Forelimb muscle (tissue), 1 donor: ENCODE data around the gene ARHGAP23. TPM values are rescaled to one million over a fixed set of nuclear protein-coding genes. Genes with fewer than 3 reads are reported as not detected.
"Not testable (repeated sequence)": the region's sequence is repeated elsewhere in the genome, so short reads cannot be mapped to it uniquely, and the experiment has no call there.

Experiments
- DNase-seq: peaks from one replicate; pipeline ENCODE4 v3.0.0-alpha.2; 2013; ENCODE audit warnings: low read depth
- polyA plus RNA-seq: library from polyadenylated mRNA; unstranded; fragments of 120-200 nt; gene quantifications from one replicate; pipeline ENCODE4 v1.2.1, GENCODE V29; 2013; ENCODE audit not compliant: insufficient read length

The ARHGAP23 gene
- polyA plus RNA-seq, 1 donor = 25.1 TPM

DNA sequence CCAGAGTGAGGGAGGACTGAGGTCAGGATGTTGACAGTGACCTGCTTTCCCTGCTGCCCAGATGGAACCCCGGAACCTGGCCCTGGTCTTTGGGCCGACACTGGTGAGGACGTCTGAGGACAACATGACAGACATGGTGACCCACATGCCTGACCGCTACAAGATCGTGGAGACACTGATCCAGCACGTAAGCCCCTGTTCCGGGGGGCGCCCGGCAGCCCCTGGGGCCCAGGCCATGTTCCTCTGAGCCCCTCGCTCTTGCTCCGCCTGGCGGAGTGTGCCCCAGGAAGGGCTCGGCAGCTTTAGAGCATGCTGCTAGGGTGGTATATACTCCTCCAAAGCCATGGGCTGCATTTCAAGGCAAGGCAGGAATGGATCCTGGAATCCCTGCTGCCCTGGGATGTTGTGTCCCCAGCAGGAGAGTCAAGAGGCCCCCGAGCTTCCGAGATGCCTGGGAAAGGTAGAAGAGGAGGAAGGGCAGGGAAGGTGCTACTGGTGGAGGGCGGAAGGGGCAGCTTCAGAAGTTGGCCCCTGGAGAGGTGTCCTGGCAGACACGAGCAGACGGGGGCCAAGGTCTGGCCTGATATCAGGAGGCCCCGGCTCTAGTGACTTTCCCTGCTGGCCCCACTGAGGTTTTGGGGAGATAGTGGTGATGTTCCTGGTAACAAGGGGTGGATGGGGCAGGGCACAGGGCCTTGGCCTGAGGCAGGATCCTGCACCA, 63.2 kb downstream of the ARHGAP23 start:
- DNase-seq = not testable (repeated sequence)

DNA sequence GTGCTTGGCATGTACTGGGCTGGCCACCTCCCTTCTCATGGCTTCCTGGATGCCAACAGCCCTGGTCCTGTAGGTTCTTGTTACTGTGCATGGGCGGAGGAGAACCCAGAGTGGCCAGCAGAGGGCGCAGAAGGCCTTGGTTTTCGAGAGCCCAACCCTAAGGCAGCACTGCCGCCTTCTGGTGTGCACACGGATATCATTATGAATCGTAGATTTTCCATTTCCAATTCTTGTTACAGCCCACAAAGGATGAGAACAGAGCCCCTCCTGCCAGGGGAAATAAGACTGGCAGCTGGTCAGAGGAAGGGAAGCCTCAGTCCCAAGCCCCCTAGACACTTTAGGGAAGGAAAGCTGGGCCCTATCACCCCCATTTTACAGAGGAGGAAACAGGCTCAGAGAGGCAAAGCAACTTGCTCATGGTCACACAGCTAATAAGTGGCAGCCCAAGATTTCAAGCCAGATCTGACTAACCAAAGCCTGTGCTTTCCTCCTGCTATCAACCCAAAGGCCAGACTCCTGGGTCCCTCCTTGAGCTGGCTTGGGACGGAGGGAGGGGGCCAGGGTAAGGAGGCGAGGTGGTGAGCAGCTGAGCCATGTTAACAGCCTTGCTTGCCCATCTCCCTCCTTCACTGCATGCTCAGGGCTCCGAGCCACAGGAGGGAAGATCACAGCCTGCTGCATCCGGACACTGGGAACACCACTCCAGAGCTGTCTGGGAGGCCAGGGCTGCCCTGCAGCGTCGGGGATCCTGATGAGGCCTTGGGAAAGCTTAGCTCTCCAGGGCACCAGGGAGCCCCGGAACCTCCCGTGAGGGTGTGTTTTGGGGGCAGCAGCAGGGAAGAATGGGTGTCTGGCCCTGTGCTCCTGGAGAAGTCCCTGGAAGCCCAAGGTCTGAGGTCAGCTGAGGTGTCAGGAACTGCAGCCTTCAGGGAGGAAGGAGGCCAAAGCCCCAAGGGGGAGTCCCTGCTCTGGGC, 64.1 kb downstream of the ARHGAP23 start:
- peak; percentile 60 for DNase-seq

DNA sequence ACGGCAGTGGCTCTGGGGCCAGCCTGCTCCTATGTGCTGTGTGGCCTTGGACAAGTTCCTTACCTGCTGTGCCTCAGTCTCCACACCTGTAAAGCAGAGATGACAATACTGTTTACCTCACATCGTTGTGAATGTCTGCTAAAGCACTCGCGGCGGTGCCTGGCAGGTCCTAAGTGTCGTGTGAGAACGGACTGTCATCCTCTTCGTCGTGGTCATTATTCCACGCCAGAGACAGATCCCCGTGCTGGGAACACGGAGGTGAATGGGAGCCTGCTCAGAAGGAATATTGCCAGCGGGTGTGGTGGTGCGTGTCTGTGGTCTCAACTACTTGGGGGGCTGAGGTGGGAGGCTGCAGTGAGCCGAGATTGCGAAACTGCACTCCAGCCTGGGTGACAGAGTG, 65.9 kb downstream of the ARHGAP23 start:
- DNase-seq = not testable (repeated sequence)

DNA sequence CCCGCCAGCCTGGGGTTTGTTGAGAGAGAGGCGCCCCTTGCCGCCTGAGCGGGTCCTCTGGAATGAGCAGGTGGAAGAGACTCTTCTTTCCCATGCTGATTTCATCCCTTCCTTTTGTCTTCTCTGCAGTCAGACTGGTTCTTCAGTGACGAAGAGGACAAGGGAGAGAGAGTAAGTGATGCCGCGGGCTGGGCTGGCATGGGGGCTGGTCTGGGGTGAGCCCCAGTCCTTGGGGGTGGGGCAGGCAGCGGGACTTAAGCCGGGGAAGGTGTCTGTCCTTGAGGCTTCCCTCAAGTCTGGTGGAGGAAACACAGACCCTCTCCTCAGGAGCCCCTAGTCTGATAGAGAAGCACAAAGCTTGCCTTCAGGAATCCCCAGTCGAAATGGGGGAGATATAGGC, 69.4 kb downstream of the ARHGAP23 start:
- not testable (repeated sequence) for DNase-seq

DNA sequence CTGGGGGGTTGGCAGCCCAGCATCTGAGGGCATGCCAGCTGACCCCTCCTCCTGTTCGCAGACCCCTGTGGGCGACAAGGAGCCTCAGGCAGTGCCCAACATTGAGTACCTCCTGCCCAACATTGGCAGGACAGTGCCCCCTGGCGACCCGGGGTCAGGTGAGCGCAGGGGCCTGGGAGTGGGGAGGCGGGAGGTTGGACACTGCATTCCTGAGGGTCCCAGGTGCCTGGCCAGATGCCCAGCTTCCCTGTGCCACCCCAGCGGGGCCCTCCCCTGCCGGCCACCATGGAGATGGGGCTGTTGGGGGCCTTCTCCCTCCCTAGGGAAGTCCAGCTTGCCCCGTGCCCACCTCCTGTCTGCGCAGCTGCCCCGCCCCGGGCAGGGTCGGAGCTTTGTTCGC, 70.1 kb downstream of the ARHGAP23 start:
- no peak for DNase-seq

DNA sequence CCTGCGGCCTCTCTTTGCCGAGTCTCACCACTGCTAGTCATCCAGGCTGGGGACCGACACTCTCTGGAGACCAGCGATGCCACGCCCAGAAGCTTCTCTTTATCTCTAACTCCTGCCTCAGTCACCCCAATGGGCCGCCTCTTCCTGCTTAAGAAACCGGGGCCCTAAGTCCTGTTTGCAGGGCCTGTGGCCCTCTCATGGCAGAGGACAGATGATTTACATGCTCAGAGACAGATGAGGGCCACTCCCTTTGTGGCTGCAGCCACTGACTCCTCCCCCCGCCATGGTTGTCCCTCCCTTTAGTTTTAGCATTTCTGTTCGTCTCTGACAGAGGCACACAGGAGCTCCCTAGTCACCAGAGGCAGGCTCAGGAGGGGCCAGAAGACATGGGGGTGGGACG, 71.0 kb downstream of the ARHGAP23 start:
- not testable (repeated sequence) for DNase-seq

DNA sequence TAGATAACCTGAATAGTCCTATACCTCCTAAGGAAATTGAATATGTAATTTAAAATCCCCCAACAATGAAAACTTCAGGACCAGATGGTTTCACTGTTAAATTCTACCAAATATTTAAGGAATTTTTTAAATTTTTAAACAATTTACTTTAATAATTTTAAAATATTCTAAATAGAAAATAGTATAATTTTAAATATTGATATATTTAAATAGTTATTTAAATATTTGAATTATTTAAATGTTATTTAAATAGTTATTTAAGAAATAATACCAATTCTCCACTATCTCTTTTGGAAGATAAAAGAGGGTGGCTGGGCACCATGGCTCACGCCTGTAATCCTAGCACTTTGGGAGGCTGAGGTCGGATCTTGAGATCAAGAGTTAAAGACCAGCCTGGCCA, 73.5 kb downstream of the ARHGAP23 start:
- DNase-seq = not testable (repeated sequence)

- DNase-seq = not testable (repeated sequence)
These were observed 75.1 kb downstream of the ARHGAP23 start for GRCh38 chr17:38503286-38503913.

DNA sequence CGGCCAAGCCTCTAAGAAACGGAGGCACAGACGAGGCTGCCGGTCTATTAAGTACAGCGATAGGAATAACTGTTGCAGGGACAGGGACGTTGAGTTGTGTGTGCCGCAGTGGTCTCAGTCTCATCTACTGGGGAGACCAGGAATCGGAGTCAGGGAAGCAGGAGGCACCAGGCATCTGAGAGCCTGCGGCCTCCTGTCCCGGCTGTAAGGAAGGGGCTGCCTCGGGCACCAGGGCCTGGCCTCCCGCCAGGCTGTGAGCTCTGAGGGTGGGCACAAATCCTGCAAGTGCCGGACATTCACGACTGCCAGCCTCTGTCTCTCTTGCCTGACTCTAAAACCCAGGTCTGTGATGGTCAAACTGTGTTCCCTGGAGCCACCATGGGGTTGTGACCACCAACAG, 76.0 kb downstream of the ARHGAP23 start:
- DNase-seq = no peak

DNA sequence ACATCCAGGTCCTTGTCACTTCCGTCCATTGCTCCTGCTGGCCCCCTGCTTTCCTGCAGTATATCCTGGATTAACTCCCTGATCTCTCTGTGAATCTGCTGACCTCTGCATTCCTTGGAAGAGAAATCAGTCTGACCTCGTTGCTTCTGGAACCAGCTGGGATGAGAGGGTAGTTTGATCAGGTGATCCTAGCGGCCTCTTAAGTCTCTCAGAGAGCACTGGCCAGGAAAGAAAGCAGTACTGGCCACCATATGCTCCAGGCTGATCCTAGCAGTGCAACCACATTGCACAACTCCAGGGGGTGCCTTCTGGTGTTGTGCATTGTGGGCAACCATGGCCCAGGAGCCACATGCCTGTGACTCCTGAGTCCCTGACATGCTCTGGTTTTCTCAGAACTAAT, 79.2 kb downstream of the ARHGAP23 start:
- no peak for DNase-seq

GRCh38 chr17:38507921-38508569, 79.8 kb downstream of the ARHGAP23 start:
- DNase-seq = no peak

GRCh38 chr17:38508570-38508950, 80.3 kb downstream of the ARHGAP23 start:
- no peak for DNase-seq

- DNase-seq = peak; percentile 46
These were observed 80.9 kb downstream of the ARHGAP23 start for GRCh38 chr17:38508954-38509771.

DNA sequence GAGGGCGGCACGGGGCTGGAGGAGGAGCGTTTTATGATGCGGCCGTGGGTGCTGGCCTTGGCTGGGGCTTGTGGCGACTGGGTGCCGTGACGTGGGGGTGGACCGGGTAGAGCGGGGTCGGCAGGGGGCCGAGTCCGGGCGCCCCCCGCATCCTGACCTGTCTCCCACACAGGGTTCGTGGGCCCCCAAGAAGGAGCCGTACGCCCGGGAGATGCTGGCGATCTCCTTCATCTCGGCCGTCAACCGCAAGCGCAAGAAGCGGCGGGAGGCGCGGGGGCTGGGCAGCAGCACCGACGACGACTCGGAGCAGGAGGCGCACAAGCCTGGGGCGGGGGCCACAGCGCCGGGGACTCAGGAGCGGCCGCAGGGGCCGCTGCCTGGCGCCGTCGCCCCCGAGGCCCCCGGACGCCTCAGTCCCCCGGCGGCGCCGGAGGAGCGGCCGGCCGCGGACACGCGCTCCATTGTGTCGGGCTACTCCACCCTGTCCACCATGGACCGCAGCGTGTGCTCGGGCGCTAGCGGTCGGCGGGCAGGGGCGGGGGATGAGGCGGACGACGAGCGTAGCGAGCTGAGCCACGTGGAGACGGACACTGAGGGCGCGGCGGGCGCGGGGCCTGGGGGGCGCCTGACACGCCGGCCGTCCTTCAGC, 81.6 kb downstream of the ARHGAP23 start:
- DNase-seq = no peak

GRCh38 chr17:38510421-38511149, 82.3 kb downstream of the ARHGAP23 start:
- no peak for DNase-seq

GRCh38 chr17:38511150-38512108, 83.2 kb downstream of the ARHGAP23 start:
- DNase-seq = no peak

GRCh38 chr17:38512473-38513058, 84.3 kb downstream of the ARHGAP23 start:
- no peak for DNase-seq

GRCh38 chr17:38526526-38526925, 98.3 kb downstream of the ARHGAP23 start:
- not testable (repeated sequence) for DNase-seq
